Nephron (organoid): Measurements from ENCODE around the gene NRARP.

Experiments
- H3K27ac Mint-ChIP-seq, 3 experiments: 2 replicates each; pipeline ENCODE4 v1.8.0; 2020; ENCODE audit warnings: mixed read lengths in 3 of 3, mild to moderate bottlenecking in 2 of 3, moderate library complexity in 1 of 3
- H3K27me3 Mint-ChIP-seq: 2 replicates; pipeline ENCODE4 v1.8.0; 2021; ENCODE audit warnings: low read depth, mild to moderate bottlenecking, moderate library complexity, mixed read lengths
- H3K36me3 Mint-ChIP-seq: 2 replicates; pipeline ENCODE4 v1.8.0; 2020; ENCODE audit warnings: low read depth, mixed read lengths
- H3K4me1 Mint-ChIP-seq: 2 replicates; pipeline ENCODE4 v1.8.0; 2020; ENCODE audit warnings: mixed read lengths
- H3K4me3 Mint-ChIP-seq, 3 experiments: 2 replicates each; pipeline ENCODE4 v1.8.0; 2020; ENCODE audit warnings: mild to moderate bottlenecking in 3 of 3, mixed read lengths in 3 of 3, moderate library complexity in 2 of 3
- H3K9me3 Mint-ChIP-seq: 2 replicates; pipeline ENCODE4 v1.8.0; 2020; ENCODE audit warnings: mixed read lengths
- CTCF ChIP-seq, 3 experiments: fragments of 200-600 bp; sonication (generic); IDR thresholded peaks; one replicate each; pipeline ENCODE4 v1.5.0; 2021; ENCODE audit warnings: antibody characterized with exemption in 3 of 3; ENCODE audit not compliant: unreplicated experiment in 3 of 3

The NRARP gene

GRCh38 chr9:137276473-137277328 is 25.4 kb downstream of the NRARP start:
- Mint-ChIP-seq H3K36me3 (peaks cover 4% of the 10 kb centered on the region), H3K4me1 (peaks cover 21% of the 10 kb centered on the region), H3K9me3 (no peaks in the 10 kb centered on the region), H3K27me3 (no peaks in the 10 kb centered on the region), H3K27ac (peak overlapping the region; percentile 91 to 99 (median 93)), H3K4me3 (peak overlapping the region; percentile 80 to 86 (median 85))
- TF ChIP-seq CTCF (IDR thresholded peaks at IDR 0.05; ENCODE audit: unreplicated experiment in 3 of 3): no peak

- peaks cover 21% of the 10 kb centered on the region for H3K4me1 Mint-ChIP-seq
- TF ChIP-seq CTCF (IDR thresholded peaks at IDR 0.05; ENCODE audit: unreplicated experiment in 3 of 3): no peak
- H3K27me3 Mint-ChIP-seq: no peaks in the 10 kb centered on the region
- peaks cover 4% of the 10 kb centered on the region for H3K36me3 Mint-ChIP-seq
- no peaks in the 10 kb centered on the region for H3K9me3 Mint-ChIP-seq
- peak overlapping the region; percentile 41 to 43 (median 43) for H3K4me3 Mint-ChIP-seq
- peak overlapping the region; percentile 71 to 82 (median 74) for H3K27ac Mint-ChIP-seq
These were observed 26.2 kb downstream of the NRARP start for GRCh38 chr9:137275588-137276472.

- Mint-ChIP-seq H3K27ac (peak overlapping the region; percentile 71 to 82 (median 74)), H3K9me3 (no peaks in the 10 kb centered on the region), H3K4me3 (peak overlapping the region; percentile 41 to 43 (median 43)), H3K4me1 (peaks cover 21% of the 10 kb centered on the region), H3K36me3 (peaks cover 4% of the 10 kb centered on the region), H3K27me3 (no peaks in the 10 kb centered on the region)
- TF ChIP-seq CTCF (IDR thresholded peaks at IDR 0.05; ENCODE audit: unreplicated experiment in 3 of 3): no peak
These were observed 26.9 kb downstream of the NRARP start for GRCh38 chr9:137275203-137275587.

GRCh38 chr9:137273611-137274320 is 28.3 kb downstream of the NRARP start:
- no peak overlapping the region for H3K4me3 Mint-ChIP-seq
- TF ChIP-seq CTCF (IDR thresholded peaks at IDR 0.05; ENCODE audit: unreplicated experiment in 3 of 3): no peak
- H3K27ac Mint-ChIP-seq: no peak overlapping the region
- peaks cover 21% of the 10 kb centered on the region for H3K4me1 Mint-ChIP-seq
- no peaks in the 10 kb centered on the region for H3K9me3 Mint-ChIP-seq
- peaks cover 15% of the 10 kb centered on the region for H3K36me3 Mint-ChIP-seq
- no peaks in the 10 kb centered on the region for H3K27me3 Mint-ChIP-seq

- no peak overlapping the region for H3K4me3 Mint-ChIP-seq
- H3K36me3 Mint-ChIP-seq: peaks cover 19% of the 10 kb centered on the region
- no peak for TF ChIP-seq CTCF (IDR thresholded peaks at IDR 0.05; ENCODE audit: unreplicated experiment in 3 of 3)
- no peaks in the 10 kb centered on the region for H3K27me3 Mint-ChIP-seq
- no peak overlapping the region for H3K27ac Mint-ChIP-seq
- peaks cover 21% of the 10 kb centered on the region for H3K4me1 Mint-ChIP-seq
- H3K9me3 Mint-ChIP-seq: no peaks in the 10 kb centered on the region
These were observed 29.0 kb downstream of the NRARP start for GRCh38 chr9:137273095-137273490.
